ENCODE results near the gene TMEM126B. TPM values are rescaled to one million over a fixed set of nuclear protein-coding genes. Genes with fewer than 3 reads are reported as not detected.

The TMEM126B gene
- 74.3 and 82.7 TPM in 2 replicates for total RNA-seq

GRCh38 chr11:85627998-85628770 is at the start of gene TMEM126B:
TMEM126B (plus strand) TSS chr11:85628593; CDS start chr11:85628608, 15 bp downstream.

GRCh38 chr11:85627332-85627997 is 928 bp upstream of the TMEM126B start, which contains the start of gene DLG2:
DLG2 (minus strand) TSS chr11:85627344.

GRCh38 chr11:85647604-85648299 is 19.4 kb downstream of the TMEM126B start, which contains the start of gene TMEM126A:
TMEM126A (plus strand) TSS chr11:85647967; CDS start chr11:85650256, 2,289 bp downstream.

GRCh38 chr11:85664615-85665481 is 36.5 kb downstream of the TMEM126B start, which contains the start of gene CREBZF:
CREBZF (minus strand) TSS chr11:85665129; CDS start chr11:85664875, 254 bp downstream.

GRCh38 chr11:85685820-85686459 is 57.5 kb downstream of the TMEM126B start, which contains the start of gene CCDC89:
CCDC89 (minus strand) TSS chr11:85686195; CDS start chr11:85686130, 65 bp downstream.

Other genes starting within 250 kb of the TMEM126B start
- 0.20 TPM in 2 replicates for gene DLG2, start 1.2 kb upstream of the TMEM126B start, total RNA-seq
- 48.5 and 64.0 TPM in 2 replicates for gene TMEM126A, start 19.4 kb downstream of the TMEM126B start, total RNA-seq
- 9.4 and 12.7 TPM in 2 replicates for gene CREBZF, start 36.5 kb downstream of the TMEM126B start, total RNA-seq
- gene CCDC89, start 57.6 kb downstream of the TMEM126B start, total RNA-seq, result 0.10 and 0.13 TPM in 2 replicates
- gene SYTL2, start 182.5 kb downstream of the TMEM126B start, total RNA-seq, result 2.0 and 6.7 TPM in 2 replicates
- not detected in 2 replicates for gene CCDC83, start 226.8 kb downstream of the TMEM126B start, total RNA-seq

Measured in mammary microvascular endothelial cell (primary cell).